EL (cell line): ENCODE data around the gene VEGFB.

Experiments
- DNase-seq: peaks from one replicate; pipeline ENCODE4 v3.0.0-alpha.2; 2016

Gene VEGFB

DNA sequence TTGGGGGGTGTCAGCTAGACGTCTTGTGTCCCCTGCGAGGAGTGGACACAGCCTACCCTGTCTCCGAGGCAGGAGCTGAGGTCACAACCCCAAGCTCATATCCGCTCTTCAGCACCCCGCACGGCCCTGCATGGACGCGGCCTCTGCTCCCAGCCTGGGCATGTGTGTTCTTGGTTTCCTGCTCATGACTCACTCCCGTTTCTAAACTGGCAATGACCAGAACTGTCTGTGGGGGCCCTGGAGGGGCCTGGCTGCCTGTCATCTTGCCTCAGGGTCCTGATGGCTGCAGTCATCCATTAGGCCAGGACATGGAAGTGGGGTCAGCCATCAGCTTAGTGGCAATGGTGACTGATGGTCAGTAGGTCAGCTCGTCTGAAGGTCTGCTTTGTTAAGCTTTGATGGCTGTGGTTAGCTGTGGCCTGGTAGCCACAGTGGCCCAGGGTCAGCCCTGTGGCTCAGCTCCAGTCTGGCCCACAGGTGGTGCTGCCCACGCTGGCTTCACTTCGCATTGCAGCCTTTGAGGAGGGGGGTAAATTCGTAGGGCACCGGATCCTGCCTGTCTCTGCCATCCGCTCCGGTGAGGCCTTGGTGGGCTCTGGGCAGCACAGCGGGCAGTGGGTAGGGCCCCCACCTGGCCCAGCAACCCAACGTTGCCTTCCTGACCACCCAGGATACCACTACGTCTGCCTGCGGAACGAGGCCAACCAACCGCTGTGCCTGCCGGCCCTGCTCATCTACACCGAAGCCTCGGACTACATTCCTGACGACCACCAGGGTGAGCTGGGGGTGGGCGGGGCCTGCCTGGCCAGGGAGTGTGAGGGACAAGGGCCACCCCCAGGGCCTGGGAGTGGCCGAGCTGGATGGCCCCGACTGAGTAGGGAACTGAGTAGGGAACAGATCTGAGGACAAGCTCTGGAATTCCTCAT lies 28.9 kb downstream of the VEGFB start:
- peak; percentile 86 for DNase-seq

DNA sequence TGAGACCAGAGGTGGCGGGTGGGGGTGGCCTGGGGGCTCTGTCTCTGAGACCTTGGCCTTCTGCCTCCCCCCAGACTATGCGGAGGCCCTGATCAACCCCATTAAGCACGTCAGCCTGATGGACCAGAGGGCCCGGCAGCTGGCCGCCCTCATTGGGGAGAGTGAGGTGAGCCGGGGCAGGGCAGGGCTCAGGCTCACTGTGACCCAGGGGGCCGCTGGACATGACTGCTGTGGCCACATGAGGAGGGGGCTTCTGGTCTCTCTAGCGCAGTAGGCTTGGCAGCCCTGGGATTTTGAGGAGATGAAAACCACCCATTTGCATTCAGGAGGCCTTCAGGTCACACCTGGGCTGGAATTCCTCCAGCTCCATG lies 29.5 kb downstream of the VEGFB start:
- DNase-seq = no peak

DNA sequence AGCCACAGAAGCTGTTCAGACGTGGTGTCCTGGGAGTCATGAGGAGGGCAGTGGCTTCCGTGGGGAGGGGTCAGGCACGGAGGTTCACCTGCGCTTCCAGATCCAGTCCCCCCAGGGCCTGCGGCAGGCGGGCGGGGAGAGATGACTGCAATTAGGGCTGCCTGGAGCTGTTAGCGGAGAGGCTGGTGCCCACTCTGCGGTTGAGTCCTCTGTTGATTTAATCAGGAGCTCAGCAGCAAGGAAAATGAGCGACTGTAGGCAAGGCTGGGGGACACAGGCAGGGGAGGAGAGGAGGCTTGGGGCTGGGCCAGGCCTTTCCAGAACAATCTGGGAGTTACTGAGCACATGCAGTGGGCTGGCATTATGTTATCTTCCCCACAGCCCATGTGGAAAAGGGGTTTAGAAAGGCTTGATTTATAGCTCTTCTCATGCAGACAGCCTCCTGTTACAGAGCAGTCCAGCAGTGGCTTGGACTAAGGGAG lies 30.0 kb downstream of the VEGFB start:
- no peak for DNase-seq

DNA sequence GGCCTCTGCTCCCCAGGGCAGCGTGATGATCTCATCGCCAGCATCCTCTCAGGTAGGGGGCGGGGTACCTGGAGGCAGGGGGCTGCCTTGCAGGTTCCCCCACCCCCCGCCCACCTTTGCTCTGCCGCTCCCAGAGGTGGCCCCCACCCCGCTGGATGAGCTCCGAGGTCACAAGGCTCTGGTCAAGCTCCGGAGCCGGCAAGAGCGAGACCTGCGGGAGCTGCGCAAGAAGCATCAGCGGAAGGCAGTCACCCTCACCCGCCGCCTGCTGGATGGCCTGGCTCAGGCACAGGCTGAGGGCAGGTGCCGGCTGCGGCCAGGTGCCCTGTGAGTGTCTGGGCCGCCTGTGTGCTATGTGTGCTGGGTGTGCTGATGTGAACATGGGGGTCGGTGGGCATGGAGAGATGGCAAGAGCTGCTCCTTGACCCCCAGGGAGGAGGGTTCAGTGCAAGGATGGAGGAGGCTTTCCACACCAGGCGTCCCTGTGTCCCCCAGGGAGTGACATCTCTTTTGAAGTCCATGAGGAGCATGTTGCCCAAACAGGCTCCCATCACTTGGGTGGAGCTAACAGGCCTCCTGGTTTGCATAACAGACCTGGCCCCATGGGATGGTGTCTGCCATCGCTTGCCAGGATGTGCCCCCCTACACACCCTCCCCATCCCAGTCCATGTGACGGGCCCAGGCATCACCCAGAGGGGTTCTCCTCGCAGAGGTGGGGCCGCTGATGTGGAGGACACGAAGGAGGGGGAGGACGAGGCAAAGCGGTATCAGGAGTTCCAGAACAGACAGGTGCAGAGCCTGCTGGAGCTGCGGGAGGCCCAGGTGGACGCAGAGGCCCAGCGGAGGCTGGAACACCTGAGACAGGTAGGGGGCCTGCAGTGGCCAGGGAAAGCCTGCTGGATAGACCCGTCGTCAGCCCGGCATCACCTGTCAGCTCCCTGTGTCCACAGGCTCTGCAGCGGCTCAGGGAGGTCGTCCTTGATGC lies 31.1 kb downstream of the VEGFB start:
- DNase-seq = no peak

DNA sequence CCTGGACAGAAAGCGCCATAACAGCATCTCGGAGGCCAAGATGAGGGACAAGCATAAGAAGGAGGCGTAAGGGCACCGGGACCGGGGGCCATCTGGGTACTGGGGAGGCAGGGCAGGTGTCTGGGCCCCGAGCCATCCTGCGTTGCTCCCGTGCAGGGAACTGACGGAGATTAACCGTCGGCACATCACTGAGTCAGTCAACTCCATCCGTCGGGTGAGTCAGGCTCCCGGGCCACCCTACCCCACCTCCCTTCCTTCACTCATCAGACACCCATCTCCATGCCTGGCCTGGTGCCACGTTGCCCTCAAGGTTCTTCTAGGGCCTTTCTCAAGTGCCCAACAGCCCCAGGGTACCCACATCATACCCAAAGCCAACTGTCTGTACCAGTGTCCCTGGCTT lies 32.0 kb downstream of the VEGFB start:
- peak; percentile 70 for DNase-seq

DNA sequence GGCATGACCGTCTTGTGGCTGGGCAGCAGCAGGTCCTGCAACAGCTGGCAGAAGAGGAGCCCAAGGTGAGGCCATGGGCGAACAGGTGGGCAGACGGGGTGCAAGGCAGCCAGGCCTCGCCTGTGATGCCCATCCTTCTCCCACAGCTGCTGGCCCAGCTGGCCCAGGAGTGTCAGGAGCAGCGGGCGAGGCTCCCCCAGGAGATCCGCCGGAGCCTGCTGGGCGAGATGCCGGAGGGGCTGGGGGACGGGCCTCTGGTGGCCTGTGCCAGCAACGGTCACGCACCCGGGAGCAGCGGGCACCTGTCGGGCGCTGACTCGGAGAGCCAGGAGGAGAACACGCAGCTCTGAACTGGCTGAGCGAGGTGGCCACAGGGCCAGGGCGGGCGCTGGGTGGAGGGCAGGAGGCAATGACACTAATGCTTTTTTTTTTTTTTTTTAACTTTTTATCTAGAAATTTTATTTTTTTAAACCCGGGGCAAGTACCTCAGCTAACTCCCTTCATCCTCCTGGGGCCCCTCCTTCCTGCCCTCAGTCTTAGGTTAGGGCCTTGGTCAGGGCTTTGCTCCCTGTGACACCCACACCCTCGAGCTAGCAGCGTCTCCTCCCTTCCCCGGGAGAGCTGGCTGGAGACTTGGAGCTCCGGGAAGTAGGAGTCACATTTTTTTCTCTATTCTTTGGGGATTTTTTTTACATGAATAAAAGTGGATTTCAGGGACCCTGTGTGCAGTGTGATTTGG lies 33.0 kb downstream of the VEGFB start:
- no peak for DNase-seq

DNA sequence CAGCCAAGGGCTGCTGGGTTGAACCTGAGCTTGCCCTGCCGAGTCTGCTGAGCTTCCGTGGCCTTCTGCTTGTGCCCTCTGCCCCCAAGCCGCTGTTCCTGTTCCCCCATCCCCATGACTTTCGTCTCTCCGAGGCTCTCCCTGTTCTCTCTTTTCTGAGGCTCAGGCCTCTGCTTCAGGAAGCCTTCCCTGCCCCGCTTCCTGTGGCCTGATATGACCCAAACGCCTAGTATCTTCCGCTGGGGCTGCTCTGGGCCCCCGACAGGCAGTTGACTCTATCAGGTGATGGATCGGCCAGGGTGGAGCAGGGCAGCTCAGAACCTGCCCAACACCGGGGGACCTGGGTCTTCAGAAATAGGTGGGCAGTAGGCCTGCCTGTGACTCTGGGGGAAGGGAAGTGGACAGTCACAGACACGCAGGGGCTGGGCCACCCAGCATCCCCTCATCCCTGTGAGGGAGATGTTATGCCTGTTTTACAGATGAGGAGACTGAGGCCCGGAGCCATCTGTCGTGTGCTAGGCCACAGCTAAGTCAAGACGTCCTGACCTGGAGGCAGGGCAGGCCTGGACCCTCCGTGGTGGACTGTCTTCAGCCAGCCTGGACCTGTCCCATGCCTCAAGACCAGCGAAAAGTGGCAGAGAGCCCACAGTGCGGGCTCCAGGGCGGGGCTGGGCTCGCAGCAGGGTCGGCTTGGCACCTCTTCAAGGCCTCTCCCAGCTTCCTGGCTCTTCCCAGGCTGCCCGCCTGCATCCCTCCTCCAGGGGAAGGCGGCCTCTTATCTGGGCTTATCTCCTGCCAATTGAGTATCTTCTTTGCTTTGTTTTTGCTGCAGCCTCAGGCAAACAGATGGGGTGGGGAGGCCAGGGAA lies 33.9 kb downstream of the VEGFB start:
- peak; percentile 79 for DNase-seq

DNA sequence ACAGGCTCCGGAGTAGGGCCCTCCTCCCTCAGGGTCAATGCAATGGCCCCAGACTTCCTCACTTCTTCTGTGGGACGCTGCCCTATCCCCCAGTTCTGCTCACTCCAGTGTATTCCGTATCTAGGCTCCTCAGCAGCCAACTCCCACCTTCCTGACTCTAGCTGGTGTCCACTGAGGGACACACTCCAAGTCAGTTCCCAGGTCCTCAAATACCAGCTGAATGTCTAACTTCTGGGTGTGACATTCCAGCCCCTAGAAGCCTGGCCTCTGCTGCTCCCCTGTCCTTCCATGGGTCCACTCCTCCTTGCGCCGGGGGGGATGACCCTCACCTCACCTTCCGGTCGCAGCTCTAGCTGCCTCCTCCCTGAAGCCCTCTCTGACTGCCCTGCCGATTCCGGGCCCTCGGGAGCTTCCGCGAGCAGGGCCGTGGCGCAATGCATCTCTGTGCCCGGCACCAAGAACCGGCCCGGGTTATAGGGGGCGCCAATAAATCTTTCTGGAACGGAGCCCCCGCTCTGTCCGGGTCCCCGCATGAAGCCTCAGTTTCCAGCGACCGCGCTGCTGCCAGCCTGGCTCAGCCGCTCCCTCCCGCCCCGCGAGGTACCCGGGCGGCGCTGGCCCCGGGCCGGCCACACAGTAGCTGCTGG lies 34.6 kb downstream of the VEGFB start:
- peak; percentile 68 for DNase-seq

DNA sequence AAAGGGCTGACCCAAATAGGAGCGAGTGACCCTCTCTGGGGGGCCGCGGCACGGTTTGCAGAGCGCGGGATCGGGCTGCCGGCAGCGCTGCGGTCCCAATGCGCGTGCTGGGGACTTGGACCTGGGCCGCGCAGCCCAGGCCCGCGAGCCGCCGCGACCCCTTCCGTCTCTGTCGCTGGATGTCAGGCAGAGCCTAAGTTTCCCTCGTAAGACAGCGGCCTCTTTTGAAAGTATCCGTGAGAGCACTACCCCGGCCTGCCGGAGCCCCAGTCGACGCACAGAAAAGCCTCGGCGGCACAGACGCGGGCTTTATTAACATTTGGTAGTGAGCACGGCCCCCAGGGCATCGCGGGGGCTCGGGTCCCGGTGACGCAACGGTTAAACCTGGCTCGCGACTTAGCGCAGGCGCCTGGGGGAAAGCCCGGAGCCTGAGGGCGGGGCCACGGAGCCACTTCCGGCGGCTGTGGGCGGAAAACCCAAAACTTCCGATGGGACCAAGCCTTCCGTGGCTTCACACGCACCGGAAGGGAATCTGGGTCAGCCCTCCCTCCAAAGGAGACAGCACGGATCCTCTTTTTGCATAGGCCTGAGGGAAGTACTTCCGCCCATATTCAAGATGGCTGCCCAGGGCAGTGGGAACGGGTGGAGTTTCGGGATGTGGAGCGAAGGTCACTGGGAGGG lies 35.3 kb downstream of the VEGFB start:
- DNase-seq = peak; percentile 100

DNA sequence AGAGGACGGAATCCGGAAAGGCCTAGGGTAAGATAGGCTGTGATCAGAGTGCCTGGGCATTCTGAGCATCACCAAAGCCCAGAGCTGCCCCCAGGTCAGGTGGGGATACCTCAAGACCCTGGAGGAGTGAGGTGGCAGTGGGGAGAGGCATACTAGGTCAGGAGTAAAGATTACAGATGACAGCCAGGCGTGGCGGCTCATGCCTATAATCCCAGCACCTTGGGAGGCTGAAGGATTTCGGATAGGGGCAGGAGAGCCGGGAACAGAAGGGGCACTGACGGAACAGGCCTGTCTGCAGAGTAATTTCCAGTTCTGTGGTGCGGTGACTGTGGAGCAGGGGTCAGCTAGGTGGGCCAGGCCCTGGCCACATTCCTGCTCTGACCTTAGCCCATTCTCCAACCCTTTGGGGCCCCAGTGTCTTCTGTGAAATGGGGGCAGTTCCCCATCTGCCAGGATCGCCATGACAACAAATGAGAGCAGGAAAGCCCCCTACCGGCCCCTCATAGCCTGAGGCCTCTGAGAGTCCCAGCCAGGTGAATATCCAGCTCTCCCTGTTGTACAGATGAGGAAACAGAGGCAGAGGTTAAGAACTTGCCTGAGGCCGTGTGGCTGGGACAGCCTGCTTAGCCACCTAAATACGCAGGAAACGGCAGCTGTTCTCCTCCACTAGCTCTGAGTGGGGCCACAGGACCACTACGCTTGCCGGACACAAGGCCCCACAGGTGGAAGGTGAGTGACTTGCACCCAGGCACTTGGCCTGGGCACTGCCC lies 40.8 kb downstream of the VEGFB start:
- DNase-seq = no peak

DNA sequence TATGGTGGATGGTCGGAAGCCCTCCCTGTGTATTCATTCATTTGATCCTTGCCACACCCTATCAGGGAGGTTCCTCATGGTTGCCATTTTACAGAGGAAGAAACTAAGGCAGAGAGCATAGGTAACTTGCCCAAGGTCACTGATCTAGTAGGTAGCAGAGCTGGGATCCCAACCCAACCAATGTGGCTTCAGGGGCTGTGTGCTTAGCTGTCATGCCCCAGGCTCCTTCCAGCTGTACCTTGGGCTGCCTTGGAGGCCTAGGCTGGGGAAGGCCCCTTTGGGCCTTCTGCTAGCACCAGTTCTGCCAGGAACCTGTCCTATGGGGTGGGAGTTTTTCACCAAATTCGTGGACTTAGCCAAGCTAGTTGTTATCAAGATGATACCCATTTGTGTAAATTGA lies 41.5 kb downstream of the VEGFB start:
- no peak for DNase-seq

DNA sequence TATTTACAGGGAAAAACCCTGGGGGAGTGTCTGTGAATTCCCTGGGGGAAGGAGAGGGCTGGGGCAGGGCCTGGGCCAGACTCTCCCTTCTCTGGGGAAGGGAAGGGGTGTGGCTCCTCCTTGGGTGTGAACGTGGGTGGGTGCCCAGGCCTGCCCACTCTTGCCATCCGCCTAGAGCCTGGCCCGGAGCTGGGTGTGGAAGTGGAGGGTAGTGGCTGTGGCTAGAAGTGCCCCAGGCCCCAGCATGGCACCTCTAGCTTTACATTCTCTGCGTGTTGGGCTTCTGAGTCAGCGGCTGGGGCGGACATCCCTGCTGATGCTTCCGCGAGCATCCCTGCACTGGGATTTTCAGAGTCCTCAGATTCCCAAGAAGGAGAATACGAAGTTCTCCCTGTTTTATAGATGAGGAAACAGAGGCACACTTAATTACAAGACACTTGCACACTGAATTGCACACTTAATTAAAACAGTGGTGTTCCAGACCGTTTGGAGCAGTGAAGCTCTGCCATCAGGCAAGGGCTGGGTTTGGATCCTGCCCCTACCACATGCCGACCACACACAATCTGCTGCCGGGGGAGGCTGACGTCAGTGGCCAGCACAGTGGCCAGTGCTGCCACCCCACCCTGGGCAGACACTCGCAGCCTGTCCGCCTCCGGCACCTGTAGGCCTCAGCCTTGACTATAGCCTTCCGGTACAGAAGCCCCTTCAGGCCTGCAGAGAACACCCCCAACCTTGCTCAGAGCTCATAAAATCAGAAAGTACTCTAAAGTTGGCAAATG lies 42.5 kb downstream of the VEGFB start:
- peak; percentile 94 for DNase-seq

DNA sequence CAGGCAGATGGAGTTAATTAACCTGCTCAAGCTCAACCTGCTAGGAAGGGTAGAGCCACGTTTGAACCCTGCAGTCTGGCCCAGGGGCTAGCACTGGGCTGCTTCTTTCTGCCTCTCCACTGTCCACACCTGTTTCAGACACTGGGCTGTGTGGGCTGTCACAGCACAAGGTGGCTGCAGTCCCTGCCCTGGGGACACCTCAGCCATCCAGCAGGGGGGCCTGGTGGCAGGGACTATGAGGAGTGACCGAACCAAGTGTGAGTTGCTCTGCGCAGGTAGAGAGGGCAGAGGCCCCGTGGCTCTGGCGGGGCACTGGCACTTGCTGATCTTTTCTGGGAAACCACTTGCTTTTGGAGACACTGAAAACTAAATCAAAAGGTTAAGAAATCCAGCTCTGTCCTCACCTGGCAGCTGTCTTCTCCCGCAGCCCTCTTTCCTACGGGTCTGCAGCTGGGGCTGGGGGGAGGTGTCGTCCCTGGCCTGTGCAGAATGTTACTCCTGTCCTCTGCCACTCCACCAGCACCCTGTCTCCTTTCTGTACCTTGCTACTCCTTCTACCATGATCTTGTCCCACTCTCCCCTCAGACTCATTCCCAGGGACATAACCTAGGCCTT lies 44.3 kb downstream of the VEGFB start:
- no peak for DNase-seq

DNA sequence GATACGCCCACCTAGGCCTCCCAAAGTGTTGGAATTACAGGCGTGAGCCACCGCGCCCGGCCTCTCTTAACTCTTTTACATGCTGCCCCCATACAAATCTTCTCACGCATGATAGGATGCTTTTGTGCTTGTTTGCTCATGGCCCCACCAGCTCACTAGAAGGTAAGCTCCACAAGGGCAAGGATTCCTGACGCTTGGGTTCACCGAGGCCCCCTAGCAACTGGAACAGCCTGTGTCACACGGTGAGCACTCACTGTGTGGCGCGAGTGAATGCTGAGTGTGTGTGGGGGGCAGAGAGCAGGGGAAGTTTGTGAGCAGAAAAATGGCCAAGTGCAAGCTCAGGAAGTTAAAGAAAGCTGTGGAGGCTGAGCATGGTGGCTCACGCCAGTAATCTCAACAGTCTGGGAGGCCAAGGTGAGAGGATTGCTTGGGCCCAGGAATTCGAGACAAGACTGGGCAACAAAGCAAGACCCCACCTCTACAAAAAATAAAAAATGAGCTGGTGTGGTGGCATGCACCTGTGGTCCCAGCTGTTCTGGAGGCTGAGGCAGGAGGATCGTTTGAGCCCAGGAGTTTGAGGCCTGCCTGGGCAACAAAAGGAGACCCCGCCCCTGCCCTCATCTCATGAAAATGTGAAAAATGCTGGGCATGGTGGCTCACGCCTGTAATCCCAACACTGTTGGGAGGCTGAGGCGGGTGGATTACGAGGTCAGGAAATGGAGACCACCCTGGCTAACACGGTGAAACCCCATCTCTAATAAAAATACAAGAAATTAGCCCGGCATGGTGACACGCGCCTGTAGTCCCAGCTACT lies 47.8 kb downstream of the VEGFB start:
- DNase-seq = no peak

DNA sequence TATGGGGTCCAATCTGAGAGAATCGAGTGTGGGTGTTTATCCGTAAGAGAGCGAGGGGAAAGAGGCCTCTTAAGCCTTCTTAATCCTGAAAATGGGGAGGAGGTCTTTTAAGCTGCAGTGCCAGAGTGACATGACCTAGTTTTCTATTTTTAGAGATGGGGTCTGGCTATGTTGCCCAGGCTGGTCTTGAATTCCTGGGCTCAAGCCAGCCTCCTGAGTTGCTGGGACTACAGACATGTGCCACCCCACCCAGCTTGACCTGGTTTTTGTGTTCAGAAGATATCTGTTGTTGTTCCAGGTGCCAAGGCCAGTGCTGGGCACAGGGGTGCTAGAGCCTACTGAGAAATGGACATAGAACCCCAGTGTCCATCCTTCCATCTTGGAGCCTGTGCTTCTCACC lies 48.7 kb downstream of the VEGFB start:
- no peak for DNase-seq

DNA sequence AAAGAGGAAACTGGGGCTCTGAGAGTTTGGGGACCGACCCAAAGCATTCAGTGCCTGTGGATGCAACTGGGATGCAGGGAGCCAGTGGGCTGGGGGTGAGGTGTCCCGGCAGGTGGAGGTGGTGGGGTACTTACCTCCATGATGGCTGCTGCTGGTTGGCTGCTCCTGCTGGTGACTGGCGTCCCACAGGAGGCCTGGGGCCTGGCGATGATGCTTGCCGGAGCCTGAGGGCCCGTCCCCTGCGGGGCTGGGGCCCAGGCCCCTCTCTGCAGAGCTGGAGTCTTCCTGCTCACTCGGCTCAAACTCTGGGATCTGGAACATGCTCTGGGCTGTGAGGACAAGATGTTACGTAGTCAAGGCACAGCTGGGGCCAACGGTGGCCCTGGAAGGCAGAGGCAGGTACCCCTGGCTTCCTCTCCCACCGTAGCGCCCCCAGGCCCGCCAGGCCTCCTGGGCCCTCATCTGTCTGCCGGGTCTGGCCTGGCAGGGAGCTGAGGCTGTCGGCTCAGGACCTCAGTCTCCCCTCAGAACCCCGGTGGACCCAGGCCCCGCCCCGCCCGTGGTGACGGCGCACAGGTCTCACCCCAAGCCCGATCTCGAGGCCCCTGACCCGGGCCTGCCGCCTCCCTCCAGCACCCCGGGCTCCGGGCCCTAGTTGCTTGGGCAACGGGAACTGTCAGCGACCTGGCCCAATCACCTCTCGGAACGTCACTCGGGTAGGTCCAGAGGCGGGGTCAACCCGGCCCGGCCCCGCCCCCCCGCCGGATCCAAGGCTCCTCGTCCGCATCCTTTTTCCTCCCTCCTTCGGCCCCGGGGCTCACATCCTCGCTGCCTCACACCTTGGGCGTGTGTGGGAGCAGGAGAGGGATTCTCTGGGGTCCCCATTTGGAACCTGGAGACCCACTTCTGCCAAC lies 49.9 kb downstream of the VEGFB start, which contains the start of gene BAD:
Gene BAD, minus strand, starts transcription at position 618 of the 914 bp plus-strand sequence. Its CDS starts 297 bp downstream, at position 321.
- DNase-seq = peak; percentile 93
